Liver (tissue), 3 donors: ENCODE measurements around the gene STAB1.

Experiments used
- ATF3 ChIP-seq: IDR thresholded peaks from 2 replicates; pipeline ENCODE4 v1.6.1; 2016; ENCODE audit warnings: antibody characterized with exemption
- FOXA1 ChIP-seq: IDR thresholded peaks from 2 replicates; pipeline ENCODE4 v1.6.1; 2016; ENCODE audit warnings: antibody characterized with exemption
- GABPA ChIP-seq, 2 donors: IDR thresholded peaks in 1 of 2; conservative IDR thresholded peaks in 1 of 2; 2 replicates each; pipeline ENCODE4 v1.6.1; 2016; ENCODE audit warnings: antibody characterized with exemption in 2 of 2, mild to moderate bottlenecking in 1 of 2, moderate library complexity in 1 of 2
- HNF4A ChIP-seq, 2 donors: conservative IDR thresholded peaks; 2 replicates each; pipeline ENCODE4 v1.6.1; 2016; ENCODE audit warnings: antibody characterized with exemption in 2 of 2, mild to moderate bottlenecking in 2 of 2
- JUND ChIP-seq, 2 donors: IDR thresholded peaks; 2 replicates each; pipeline ENCODE4 v1.6.1; 2016; ENCODE audit warnings: antibody characterized with exemption in 2 of 2
- RAD21 ChIP-seq, 2 donors: IDR thresholded peaks; 2 replicates each; pipeline ENCODE4 v1.6.1; 2016; ENCODE audit warnings: antibody characterized with exemption in 2 of 2, mild to moderate bottlenecking in 2 of 2
- REST ChIP-seq: IDR thresholded peaks from 2 replicates; pipeline ENCODE4 v1.6.1; 2016; ENCODE audit warnings: antibody characterized with exemption, mild to moderate bottlenecking
- TAF1 ChIP-seq: conservative IDR thresholded peaks from 2 replicates; pipeline ENCODE4 v1.6.1; 2016; ENCODE audit warnings: antibody characterized with exemption, mild to moderate bottlenecking
- TF ChIP-seq, protein P1 (sequence below): fragments of 150-350 bp; IDR thresholded peaks from 2 replicates; pipeline ENCODE4 v1.5.1; 2017; ENCODE audit warnings: improper control_type of control experiment, low read depth, low read length; ENCODE audit not compliant: missing input control
- TF ChIP-seq, protein P2 (sequence below): IDR thresholded peaks from 2 replicates; pipeline ENCODE4 v1.6.1; 2016; ENCODE audit warnings: antibody characterized with exemption
- donor health status: healthy.
- donor health status: healthy.

- TF ChIP-seq REST = no peak
- TF ChIP-seq RAD21 (IDR thresholded peaks at IDR 0.05) = no peak
- TF ChIP-seq, protein P1, sequence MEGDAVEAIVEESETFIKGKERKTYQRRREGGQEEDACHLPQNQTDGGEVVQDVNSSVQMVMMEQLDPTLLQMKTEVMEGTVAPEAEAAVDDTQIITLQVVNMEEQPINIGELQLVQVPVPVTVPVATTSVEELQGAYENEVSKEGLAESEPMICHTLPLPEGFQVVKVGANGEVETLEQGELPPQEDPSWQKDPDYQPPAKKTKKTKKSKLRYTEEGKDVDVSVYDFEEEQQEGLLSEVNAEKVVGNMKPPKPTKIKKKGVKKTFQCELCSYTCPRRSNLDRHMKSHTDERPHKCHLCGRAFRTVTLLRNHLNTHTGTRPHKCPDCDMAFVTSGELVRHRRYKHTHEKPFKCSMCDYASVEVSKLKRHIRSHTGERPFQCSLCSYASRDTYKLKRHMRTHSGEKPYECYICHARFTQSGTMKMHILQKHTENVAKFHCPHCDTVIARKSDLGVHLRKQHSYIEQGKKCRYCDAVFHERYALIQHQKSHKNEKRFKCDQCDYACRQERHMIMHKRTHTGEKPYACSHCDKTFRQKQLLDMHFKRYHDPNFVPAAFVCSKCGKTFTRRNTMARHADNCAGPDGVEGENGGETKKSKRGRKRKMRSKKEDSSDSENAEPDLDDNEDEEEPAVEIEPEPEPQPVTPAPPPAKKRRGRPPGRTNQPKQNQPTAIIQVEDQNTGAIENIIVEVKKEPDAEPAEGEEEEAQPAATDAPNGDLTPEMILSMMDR = no peak
- TF ChIP-seq GABPA (IDR thresholded peaks at IDR 0.05 in 1 of 2, conservative IDR thresholded peaks at IDR 0.05 in 1 of 2) = no peak
- no peak for TF ChIP-seq FOXA1
- no peak for TF ChIP-seq JUND (IDR thresholded peaks at IDR 0.05)
- TF ChIP-seq TAF1 = no peak
- TF ChIP-seq ATF3 = no peak
- no peak for TF ChIP-seq HNF4A (conservative IDR thresholded peaks at IDR 0.05)
- TF ChIP-seq, protein P2, sequence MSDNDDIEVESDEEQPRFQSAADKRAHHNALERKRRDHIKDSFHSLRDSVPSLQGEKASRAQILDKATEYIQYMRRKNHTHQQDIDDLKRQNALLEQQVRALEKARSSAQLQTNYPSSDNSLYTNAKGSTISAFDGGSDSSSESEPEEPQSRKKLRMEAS = no peak
Observed at GRCh38 chr3:52519445-52520140, 24.5 kb downstream of the STAB1 start.
